NCI-H2029 treated with DMSO at 0.1 percent for 48 hours (cell line): ENCODE data around the gene GBGT1.

ENCODE experiments used
- DNase-seq: peaks from one replicate; lab custom pipeline; 2025; lab: John Stamatoyannopoulos, UW

GBGT1 gene

DNA sequence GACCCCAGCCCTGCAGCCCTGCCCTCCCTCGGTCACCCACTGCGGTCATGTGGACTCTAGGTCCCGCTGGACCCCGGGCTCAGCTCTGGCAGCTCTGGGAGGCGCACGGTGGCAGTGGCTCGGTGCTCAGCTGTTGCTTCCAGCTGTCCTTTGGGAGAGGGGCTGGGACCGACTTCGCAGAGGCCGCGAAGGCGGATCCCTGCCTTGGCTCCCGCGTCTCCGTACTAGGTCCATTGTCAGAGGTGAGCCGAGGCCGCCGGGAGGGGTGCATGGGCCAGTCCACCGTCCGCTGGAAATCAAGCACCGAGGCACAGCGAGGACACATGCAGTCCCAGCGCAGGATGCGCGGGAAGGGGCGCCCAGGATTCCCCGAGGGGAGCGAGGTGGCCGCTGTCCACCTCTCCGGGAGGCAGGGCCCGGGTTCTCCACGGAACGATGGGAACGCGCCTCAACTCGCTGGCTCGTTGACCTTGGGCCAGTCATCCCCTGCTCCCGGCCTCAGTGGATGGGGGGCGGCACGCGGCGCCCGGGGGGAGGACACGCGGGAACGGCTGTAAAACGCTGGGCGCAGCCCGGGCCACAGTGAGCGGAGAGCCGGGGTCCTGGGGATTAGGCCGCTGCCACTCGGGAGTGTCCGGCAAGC lies 732 bp downstream of the GBGT1 start:
- DNase-seq = no peak

DNA sequence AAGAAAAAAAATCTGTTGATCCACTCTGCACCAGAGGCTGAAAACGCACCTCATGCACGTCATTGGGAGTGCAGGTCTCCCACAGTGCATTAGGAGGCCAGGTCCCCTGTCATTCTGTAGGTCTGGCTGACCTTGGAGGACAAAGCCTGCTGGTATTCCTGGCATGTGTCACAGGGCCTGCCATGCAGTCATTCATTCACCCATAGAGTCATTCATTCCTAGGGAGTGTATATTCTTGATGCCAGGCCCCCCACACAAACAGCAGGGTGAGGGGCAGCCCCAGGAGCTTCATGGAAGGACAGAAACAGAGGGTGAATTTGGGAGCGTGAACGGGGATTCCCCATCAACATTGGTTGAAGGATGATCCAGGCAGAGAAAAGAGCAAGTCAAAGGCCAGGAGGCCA lies 2.2 kb downstream of the GBGT1 start:
- DNase-seq = no peak

- DNase-seq = peak; percentile 18
Measured at GRCh38 chr9:133160742-133161546, 2.8 kb downstream of the GBGT1 start.

DNA sequence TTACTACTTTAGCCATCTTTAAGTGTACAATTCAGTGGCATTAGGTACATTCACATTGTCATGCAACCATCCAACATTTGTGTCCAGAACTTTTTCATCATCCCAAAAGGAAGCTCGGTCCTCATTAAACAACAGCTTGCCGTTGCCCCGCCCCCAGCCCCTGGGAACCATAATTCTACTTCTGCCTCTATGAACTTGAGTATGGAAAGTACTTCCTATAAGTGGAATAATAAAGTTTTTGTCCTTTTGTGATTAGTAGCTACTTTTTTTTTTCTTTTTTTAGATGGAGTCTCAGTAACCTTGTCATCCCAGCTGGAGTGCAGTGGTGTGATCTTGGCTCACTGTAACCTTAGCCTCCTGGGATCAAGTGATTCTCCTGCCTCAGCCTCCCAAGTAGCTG lies 5.0 kb downstream of the GBGT1 start:
- no peak for DNase-seq

- no peak for DNase-seq
Measured at GRCh38 chr9:133155156-133155555, 8.6 kb downstream of the GBGT1 start.

DNA sequence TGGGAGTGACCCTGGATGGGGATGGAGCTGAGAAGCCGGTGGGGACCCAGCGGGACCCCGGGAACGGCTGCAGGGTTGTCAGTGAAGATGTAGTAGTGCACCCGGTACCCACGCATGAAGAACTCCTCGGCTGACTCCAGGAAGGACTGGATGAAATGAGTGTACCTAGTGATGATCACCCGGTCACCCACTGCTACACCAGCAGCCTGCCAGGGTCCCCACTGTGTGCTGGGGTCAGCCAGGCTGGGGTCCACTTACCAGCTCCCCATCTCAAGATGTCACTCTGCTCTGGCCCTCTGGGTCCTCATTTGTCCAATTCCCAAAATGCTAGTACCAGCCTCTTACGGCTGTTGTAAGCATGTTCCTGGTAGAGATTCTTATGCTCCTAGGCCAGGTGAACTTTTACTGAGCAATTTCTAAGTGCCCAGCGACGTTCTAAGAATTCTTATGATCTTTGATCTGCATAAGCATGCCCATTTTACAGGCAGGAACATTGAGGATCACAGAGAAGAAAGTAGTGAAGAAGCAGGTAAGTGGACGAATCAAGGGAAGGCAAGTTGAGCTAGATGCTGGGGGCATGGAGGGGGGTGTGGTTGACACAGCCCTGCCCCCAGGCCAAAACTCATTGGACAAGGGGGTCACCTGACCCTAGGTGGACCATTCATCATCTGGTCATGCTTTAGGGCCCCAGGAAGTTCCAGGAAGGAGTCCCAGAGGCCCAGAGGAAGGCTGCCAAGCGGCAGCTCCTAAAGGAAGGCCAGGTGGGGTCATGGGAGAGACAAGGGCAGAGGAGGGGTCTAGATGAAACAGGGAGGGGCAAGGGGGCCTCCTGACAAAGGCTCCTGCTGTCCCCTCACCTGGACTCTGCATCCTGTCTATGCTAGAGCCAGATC lies 9.4 kb downstream of the GBGT1 start:
- no peak for DNase-seq

DNA sequence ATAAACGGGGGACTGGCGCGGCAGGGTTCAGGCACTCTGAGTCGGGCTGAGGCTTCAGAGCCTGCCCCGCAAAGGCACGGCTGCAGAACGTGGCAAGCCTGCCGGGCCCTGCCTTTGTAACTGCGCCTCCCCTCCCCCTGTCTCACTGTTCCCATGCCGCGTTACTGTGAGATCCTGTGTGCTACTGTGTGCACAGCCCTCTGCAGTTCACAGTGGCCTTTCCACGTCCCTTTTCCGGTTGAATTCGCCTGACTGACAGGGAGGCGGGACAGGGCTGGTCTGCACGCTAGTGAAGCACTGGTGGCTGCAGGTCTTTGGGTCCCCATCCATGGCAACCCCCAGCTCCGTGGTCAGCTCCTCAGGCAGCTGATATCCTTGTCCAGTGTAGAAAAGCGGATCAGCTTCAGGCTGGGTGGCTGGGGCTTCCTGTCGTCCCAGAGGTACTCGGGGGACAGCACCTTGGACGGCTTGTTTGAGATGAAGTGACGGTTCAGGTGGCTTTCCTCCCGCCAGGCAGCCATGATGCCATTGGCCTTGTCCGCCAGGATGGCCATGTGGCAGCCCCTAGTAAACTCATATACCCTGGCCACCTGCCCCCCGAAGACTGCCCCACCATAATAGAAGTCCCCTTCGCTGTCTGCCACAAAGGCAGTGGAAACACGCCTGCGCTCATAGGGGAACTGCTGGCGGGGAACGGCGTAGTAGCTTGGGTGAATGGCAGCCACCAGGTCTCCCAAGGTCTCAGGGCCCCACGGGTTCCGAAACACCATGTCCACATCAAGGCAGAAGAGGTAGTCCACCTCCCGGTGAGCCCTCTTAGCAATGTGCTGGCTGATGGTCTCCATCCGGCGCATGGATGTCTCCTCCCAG lies 10.3 kb downstream of the GBGT1 start:
- no peak for DNase-seq

DNA sequence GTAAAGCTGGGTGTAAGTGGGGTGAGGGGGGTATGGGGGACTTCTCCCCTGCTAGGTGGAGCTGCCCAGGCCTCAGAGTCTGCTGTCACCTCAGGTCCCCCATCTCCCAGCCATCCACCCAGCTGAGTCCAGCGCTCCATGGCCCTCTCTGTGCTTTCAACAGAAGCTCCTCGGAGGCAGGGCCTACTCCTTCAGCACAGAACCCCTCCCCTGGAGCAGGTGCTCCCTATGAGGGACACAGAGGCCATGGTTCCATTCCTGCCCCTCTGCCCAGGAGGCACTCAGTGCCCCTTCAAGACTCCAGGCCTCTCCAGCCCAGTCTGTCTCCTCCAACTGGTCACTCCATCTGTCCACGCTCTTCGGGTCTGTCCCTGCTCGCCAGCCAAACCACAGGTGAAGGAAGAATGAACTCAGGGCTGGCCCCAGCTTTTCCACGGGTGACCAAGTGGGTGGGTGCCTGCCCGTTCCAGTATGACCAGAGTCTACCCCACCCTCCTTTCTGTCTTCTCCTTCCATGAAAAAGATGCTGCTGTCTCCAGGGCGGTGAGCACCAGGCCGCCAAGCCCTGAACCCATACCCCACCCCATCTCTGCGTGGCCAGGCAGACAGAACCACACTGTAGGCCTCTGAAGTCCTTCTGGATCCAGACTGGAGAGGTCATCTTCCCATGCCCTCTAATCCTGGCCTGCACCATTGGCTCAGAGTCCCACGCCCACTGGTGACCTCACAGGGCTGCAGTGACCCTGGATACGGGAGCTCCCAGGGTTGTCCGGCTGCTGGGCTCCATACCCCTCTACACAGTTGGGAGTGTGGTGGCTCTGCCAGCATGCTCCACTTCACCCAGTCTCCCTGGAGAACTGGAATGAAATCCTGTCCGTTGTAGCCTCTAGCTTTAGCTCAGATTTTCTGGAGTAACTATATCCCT lies 11.9 kb downstream of the GBGT1 start:
- DNase-seq = no peak

DNA sequence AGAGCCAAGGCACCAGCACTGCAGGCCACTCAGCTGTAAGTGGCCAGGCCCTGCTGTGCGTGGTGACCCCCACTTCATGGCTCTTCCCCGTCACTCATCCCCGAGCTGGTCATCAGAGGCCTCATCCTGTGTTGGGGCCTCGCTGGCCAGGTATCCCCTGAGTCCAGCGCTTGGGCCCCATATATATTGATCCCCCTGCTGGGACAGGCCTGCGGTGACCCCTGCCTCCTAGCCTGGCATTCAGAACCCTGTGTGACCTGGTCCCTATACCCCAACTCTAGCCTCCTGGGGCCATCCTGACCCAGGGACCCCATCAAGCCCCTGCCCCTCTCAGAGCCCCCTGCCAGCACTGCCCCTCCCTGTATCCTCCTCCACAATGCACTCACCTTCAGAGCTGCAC lies 12.7 kb downstream of the GBGT1 start:
- no peak for DNase-seq

DNA sequence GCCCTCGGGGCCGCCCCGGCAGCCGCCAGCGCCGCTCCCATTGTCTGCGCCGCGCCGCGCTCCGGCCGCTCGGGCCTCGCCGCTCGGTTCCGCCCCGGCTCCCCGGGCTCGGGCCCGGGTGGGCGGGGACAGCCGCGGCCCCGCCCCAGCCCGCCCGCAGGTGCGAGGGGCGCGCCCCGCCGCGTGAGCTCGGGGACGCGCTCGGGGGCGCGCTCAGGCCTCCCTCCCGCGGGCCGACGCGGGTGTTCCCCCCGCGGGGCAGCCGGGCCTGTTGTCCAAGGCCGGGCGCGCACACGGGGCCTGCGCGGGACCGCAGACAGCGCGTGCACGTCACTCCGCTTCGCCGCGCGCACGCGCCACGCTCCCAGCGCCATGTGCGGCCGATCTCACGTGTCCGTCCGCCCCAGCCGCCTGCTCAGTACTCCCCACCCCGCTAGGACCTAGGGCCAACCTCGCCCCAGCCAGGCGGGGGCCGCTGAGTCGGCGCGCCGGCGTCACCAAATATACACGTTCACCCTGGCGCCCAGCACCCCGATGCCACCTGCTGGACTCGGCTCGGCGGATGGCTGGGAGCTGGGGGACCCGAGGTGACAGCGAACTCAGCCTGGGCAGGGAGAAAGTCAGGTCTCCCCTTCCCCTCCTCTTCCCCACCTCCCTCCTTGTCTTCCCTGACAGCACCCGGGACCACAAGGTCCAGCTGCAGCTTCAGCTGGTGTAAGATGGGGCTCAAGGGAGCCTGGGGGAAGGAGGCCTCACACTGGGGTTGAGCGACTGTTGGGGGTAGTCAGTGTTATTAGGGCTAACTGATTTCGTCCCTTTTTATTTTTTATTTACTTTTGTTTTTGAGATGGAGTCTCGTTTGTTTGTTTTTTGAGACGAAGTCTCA lies 14.3 kb downstream of the GBGT1 start:
- DNase-seq = peak; percentile 39

GRCh38 chr9:133148199-133149129 lies 15.2 kb downstream of the GBGT1 start:
- DNase-seq = no peak

DNA sequence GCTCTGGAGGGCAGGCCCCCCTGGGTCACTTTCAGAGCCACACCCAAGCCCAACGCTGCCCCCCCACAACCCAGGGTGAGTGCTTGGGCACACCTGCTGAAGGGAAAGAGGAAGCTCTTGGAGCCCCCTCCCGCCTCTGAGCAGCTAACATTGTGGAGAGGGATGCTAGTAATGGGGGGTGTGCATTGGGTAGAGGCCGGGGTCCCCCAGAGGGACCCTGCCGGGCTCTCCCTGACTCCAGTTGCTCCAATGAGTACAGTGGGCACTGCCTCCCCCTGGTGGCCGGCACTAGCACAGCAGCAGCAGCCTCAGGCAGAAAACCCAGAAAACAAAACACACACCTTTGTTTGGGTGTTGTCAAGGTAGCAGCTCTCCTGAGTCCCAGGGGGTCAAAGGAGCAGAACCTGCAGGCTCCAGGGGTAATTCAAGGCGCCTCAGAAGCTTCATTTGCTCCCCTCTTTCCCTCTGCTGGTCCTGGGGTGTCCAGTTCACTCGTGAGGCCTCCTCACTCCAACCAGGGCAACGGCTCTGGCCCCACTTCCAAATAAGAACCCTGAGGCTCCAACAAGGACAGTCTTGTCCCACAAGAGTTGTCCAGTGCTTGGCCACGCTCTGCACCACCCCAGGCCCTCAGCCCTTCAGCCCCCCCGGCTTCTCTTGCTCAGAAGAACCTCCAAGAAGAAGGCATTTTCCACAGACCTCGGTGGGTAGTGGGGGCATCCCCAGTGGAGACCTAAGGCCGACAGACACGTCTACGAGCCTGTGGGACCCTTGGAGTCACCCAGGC lies 16.1 kb downstream of the GBGT1 start:
- peak; percentile 77 for DNase-seq

- DNase-seq = no peak
Measured at GRCh38 chr9:133146746-133147411, 16.8 kb downstream of the GBGT1 start.

GRCh38 chr9:133144904-133145851 lies 18.5 kb downstream of the GBGT1 start:
- no peak for DNase-seq

DNA sequence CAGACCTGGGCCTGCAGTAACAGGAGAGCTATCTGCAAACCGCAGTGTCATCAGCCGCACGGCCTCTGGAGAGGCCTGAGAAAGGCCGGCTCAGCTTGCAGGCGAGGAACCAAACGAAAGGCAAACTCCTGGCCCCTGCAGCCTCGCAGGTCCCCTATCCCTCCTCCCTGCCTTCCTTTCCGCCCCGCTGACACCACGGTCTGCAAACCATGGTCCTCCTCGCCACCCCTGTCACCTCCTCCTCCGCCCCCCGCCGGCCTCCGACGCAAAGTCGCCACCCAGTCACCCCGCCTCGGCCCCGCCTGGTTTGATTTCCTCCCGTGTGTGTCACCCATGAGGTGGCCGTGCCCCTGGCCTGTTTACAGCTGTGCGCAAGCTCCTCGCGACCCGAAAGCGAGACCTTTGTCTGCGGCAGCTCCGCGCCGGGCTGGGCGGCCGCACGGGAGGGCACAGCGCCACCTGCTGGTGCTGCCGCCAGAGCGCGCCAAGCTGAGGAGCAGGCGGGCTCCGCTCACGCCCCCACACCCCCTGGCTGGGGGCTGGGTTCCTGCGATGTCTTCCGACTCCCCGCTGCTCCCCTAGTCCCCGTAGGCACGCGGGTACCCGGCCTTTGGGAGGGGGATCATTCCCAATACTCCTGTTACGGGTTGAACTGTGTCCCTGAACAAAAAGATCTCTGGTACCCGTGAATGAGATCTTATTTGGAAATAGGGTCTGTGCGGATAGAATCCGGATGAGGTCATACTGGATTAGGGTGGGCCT lies 19.4 kb downstream of the GBGT1 start:
- DNase-seq = no peak
